IMR-90 (cell line): ENCODE results near the gene ZYX. TPM values are rescaled to one million over a fixed set of nuclear protein-coding genes. Genes with fewer than 3 reads are reported as not detected.
A peak's percentile ranks its signal among the peaks of the same experiment; 100 is the strongest.

ENCODE experiments used
- ATAC-seq: fragments of 200-7000 bp; cut with Tn5 transposase; 2 replicates; pipeline ENCODE4 v1.9.1; 2020; ENCODE audit warnings: low read depth, mild to moderate bottlenecking, moderate library complexity
- BruUV-seq: library from RNA; stranded (reverse); fragments of 400-500 nt; replicated peaks from 2 replicates; lab custom pipeline; 2021; lab: Mats Ljungman, UMichigan
- CTCF ChIA-PET: fragments of 300-600 bp; formaldehyde crosslinking; extraction: SDS; loops from one replicate; lab custom pipeline; 2021; ENCODE audit warnings: antibody characterized with exemption; lab: Yijun Ruan, JAX
- POLR2A ChIA-PET: fragments of 300-600 bp; sonication (Branson Sonifier 250); formaldehyde crosslinking; loops from one replicate; lab custom pipeline; 2022; ENCODE audit warnings: antibody characterized with exemption; ENCODE audit not compliant: unreplicated experiment; lab: Charles Lee
- DNase-seq: peaks from one replicate; pipeline ENCODE4 v3.0.0; 2013
- H2AFZ ChIP-seq: replicated peaks from 2 replicates; pipeline ENCODE3; 2013; ENCODE audit warnings: low read length, mild to moderate bottlenecking; ENCODE audit not compliant: poor library complexity
- H2AK5ac ChIP-seq: 2 replicates; pipeline ENCODE4 v1.6.1; 2013; ENCODE audit warnings: low read depth, low read length, inconsistent platforms
- H2AK9ac ChIP-seq: replicated peaks from 2 replicates; pipeline ENCODE3; 2013; ENCODE audit warnings: mild to moderate bottlenecking, low read depth, low read length, moderate library complexity; ENCODE audit not compliant: poor library complexity
- H2BK120ac ChIP-seq: 2 replicates; pipeline ENCODE4 v1.6.1; 2013; ENCODE audit warnings: low read depth, low read length, inconsistent platforms
- H2BK15ac ChIP-seq: 3 replicates; pipeline ENCODE4 v1.6.1; 2013; ENCODE audit warnings: low read depth, low read length, inconsistent platforms
- H2BK20ac ChIP-seq: 2 replicates; pipeline ENCODE4 v1.6.1; 2013; ENCODE audit warnings: low read depth, mild to moderate bottlenecking, inconsistent platforms, low read length, moderate library complexity
- H2BK5ac ChIP-seq: 2 replicates; pipeline ENCODE4 v1.6.1; 2013; ENCODE audit warnings: mild to moderate bottlenecking, low read depth, low read length, inconsistent platforms; ENCODE audit not compliant: poor library complexity, severe bottlenecking
- H3K14ac ChIP-seq: replicated peaks from 2 replicates; pipeline ENCODE4 v1.6.1; 2013; ENCODE audit warnings: low read depth, low read length, inconsistent platforms
- H3K18ac ChIP-seq: 2 replicates; pipeline ENCODE4 v1.6.1; 2013; ENCODE audit warnings: low read depth, low read length, control low read depth
- H3K23ac ChIP-seq: 2 replicates; pipeline ENCODE4 v1.6.1; 2013; ENCODE audit warnings: low read depth, low read length, inconsistent platforms
- H3K27ac ChIP-seq: 2 replicates; pipeline ENCODE4 v1.5.1; 2013; ENCODE audit warnings: mild to moderate bottlenecking, control low read depth, low read length; ENCODE audit not compliant: insufficient read depth
- H3K27me3 ChIP-seq: 2 replicates; pipeline ENCODE4 v1.6.1; 2013; ENCODE audit warnings: low read length; ENCODE audit not compliant: control insufficient read depth, insufficient read depth
- H3K36me3 ChIP-seq: 2 replicates; pipeline ENCODE4 v1.6.1; 2013; ENCODE audit warnings: low read length, mixed read lengths; ENCODE audit not compliant: control insufficient read depth, insufficient read depth
- H3K4ac ChIP-seq: 2 replicates; pipeline ENCODE4 v1.6.1; 2013; ENCODE audit warnings: low read depth, low read length, inconsistent platforms
- H3K4me1 ChIP-seq: 2 replicates; pipeline ENCODE4 v1.6.1; 2013; ENCODE audit warnings: low read length, mixed read lengths; ENCODE audit not compliant: control insufficient read depth, insufficient read depth
- H3K4me2 ChIP-seq: 2 replicates; pipeline ENCODE4 v1.6.1; 2013; ENCODE audit warnings: low read depth, mild to moderate bottlenecking, control low read depth, low read length, moderate library complexity
- H3K4me3 ChIP-seq: 2 replicates; pipeline ENCODE4 v1.5.1; 2013; ENCODE audit warnings: low read depth, mild to moderate bottlenecking, control low read depth, low read length, moderate library complexity; ENCODE audit not compliant: insufficient read depth
- H3K56ac ChIP-seq: 2 replicates; pipeline ENCODE4 v1.6.1; 2013; ENCODE audit warnings: low read length, inconsistent platforms; ENCODE audit not compliant: insufficient read depth; ENCODE audit errors: extremely low read depth
- H3K79me1 ChIP-seq, 2 experiments: 2 replicates each; pipeline ENCODE4 v1.6.1; 2013; ENCODE audit warnings: low read length in 2 of 2, inconsistent platforms in 1 of 2, low read depth in 1 of 2
- H3K9ac ChIP-seq: 2 replicates; pipeline ENCODE4 v1.6.1; 2013; ENCODE audit warnings: low read depth, low read length, control low read depth
- H3K9me1 ChIP-seq: 2 replicates; pipeline ENCODE4 v1.6.1; 2013; ENCODE audit warnings: low read length, inconsistent platforms; ENCODE audit not compliant: insufficient read depth
- H3K9me3 ChIP-seq: 2 replicates; pipeline ENCODE4 v1.6.1; 2013; ENCODE audit warnings: low read length; ENCODE audit not compliant: control insufficient read depth, insufficient read depth
- H4K20me1 ChIP-seq: 2 replicates; pipeline ENCODE4 v1.6.1; 2013; ENCODE audit warnings: low read length, inconsistent platforms; ENCODE audit not compliant: insufficient read depth
- H4K5ac ChIP-seq: 2 replicates; pipeline ENCODE4 v1.6.1; 2013; ENCODE audit warnings: mild to moderate bottlenecking, low read depth, low read length, control low read depth
- H4K8ac ChIP-seq, 2 experiments: 2 replicates each; pipeline ENCODE4 v1.6.1; 2013; ENCODE audit warnings: low read depth in 2 of 2, low read length in 2 of 2, control low read depth in 1 of 2, inconsistent platforms in 1 of 2
- H4K91ac ChIP-seq: 2 replicates; pipeline ENCODE4 v1.6.1; 2013; ENCODE audit warnings: low read depth, low read length, inconsistent platforms; ENCODE audit not compliant: insufficient read depth
- BHLHE40 ChIP-seq: fragments of 150-350 bp; IDR thresholded peaks from 2 replicates; pipeline ENCODE4 v1.6.1; 2016; ENCODE audit warnings: mild to moderate bottlenecking, low read depth, low read length
- CEBPB ChIP-seq: IDR thresholded peaks from 2 replicates; pipeline ENCODE4 v1.6.1; 2012; ENCODE audit warnings: low read depth, low read length, improper control_type of control experiment
- CHD1 ChIP-seq: IDR thresholded peaks from 2 replicates; pipeline ENCODE4 v1.6.1; 2012; ENCODE audit warnings: low read depth, low read length, improper control_type of control experiment
- FOS ChIP-seq: fragments of 150-350 bp; IDR thresholded peaks from 2 replicates; pipeline ENCODE4 v1.6.1; 2016; ENCODE audit warnings: low read depth, low read length
- MAFK ChIP-seq: IDR thresholded peaks from 2 replicates; pipeline ENCODE4 v1.6.1; 2012; ENCODE audit warnings: low read depth, low read length, improper control_type of control experiment
- MAZ ChIP-seq: IDR thresholded peaks from 2 replicates; pipeline ENCODE4 v1.6.1; 2012; ENCODE audit warnings: low read depth, mild to moderate bottlenecking, low read length, improper control_type of control experiment, moderate library complexity, borderline replicate concordance
- MXI1 ChIP-seq: IDR thresholded peaks from 2 replicates; pipeline ENCODE4 v1.6.1; 2012; ENCODE audit warnings: low read depth, mild to moderate bottlenecking, low read length, moderate library complexity, borderline replicate concordance
- NFE2L2 ChIP-seq: fragments of 150-350 bp; IDR thresholded peaks from 2 replicates; pipeline ENCODE4 v1.6.1; 2016; ENCODE audit warnings: low read depth, mild to moderate bottlenecking, low read length
- POLR2A ChIP-seq: IDR thresholded peaks from 2 replicates; pipeline ENCODE4 v1.6.1; 2012; ENCODE audit warnings: mild to moderate bottlenecking, low read depth, low read length
- RAD21 ChIP-seq: IDR thresholded peaks from 2 replicates; pipeline ENCODE4 v1.6.1; 2012; ENCODE audit warnings: low read length, improper control_type of control experiment
- RCOR1 ChIP-seq: IDR thresholded peaks from 2 replicates; pipeline ENCODE4 v1.6.1; 2012; ENCODE audit warnings: mild to moderate bottlenecking, low read length, improper control_type of control experiment; ENCODE audit not compliant: insufficient replicate concordance
- RFX5 ChIP-seq: IDR thresholded peaks from 2 replicates; pipeline ENCODE4 v1.8.0; 2012; ENCODE audit warnings: low read depth, mild to moderate bottlenecking, low read length, moderate library complexity
- SMC3 ChIP-seq: fragments of 150-350 bp; IDR thresholded peaks from 2 replicates; pipeline ENCODE4 v1.6.1; 2016; ENCODE audit warnings: low read depth, mild to moderate bottlenecking, antibody characterized with exemption, low read length, moderate library complexity
- USF2 ChIP-seq: fragments of 150-350 bp; IDR thresholded peaks from 2 replicates; pipeline ENCODE4 v1.6.1; 2017; ENCODE audit warnings: mild to moderate bottlenecking, antibody characterized with exemption, low read length, low read depth
- WGBS, 2 experiments: methylation state at CpG; one replicate each; pipeline versions ENCODE4 v1.1.5 to v1.1.7; 2013; ENCODE audit warnings: missing lambda C conversion rate in 2 of 2; ENCODE audit not compliant: insufficient read length in 1 of 2; ENCODE audit errors: extremely low coverage in 2 of 2; 5-methylcytosine and 5-hydroxymethylcytosine counted together
- dilution Hi-C: fragments of 300-500 bp; cut with HindIII; formaldehyde crosslinking; loops from one replicate; pipeline ENCODE4 v1.14.3; 2018; ENCODE audit warnings: low sequenced_read_pairs; ENCODE audit not compliant: unreplicated experiment
- in situ Hi-C: fragments of 300-500 bp; cut with MboI; formaldehyde crosslinking; loops from 3 replicates; pipeline ENCODE4 v1.14.3; 2019; ENCODE audit warnings: low sequenced_read_pairs, inconsistent platforms, mixed read lengths
- intact Hi-C: fragments of 100-400 bp; cut with micrococcal nuclease; formaldehyde crosslinking; loops from 2 replicates; pipeline ENCODE4 v1.10.0; 2022
- polyA plus RNA-seq, 3 experiments: library from polyadenylated mRNA; depleted of rRNA; stranded (reverse); fragments of >200 nt; gene quantifications; 2 replicates each; pipeline ENCODE4 v1.2.3, GENCODE V29; 2012; ENCODE audit warnings: low replicate concordance in 1 of 3
- total RNA-seq: library from RNA; depleted of rRNA; stranded (reverse); fragments of >200 nt; gene quantifications from 2 replicates; pipeline ENCODE4 v1.2.3, GENCODE V29; 2012
- TF ChIP-seq, protein P1 (sequence below): conservative IDR thresholded peaks from 2 replicates; pipeline ENCODE4 v1.5.1; 2012; ENCODE audit warnings: mild to moderate bottlenecking, low read depth, low read length, improper control_type of control experiment

Gene ZYX
- total and polyA plus RNA-seq, 2 of the 4 experiments (the other 2 are of a cell fraction), result 22.6 to 334 TPM

- peak overlapping the region; percentile 71; the same call in 1 of the 2 replicates for H3K23ac ChIP-seq
- H2AK5ac ChIP-seq, result no peak overlapping the region
- 46% methylated on average over 9 of the region's 19 CpGs; no CpG with 5 or more reads in 1 of the 2 experiments for WGBS, 2 experiments
- no peak overlapping the region for H4K91ac ChIP-seq
- no peaks in the 10 kb centered on the region for H3K79me1 ChIP-seq
- no peaks in the 10 kb centered on the region; the same call in 1 of the 2 replicates for H3K9me1 ChIP-seq
- BruUV-seq, result no TSS peak
- H3K4me2 ChIP-seq, result peak overlapping the region; percentile 7; the same call in 1 of the 2 replicates
- in situ Hi-C loops, result no loop called here
- peaks cover 40% of the 10 kb centered on the region for H3K27me3 ChIP-seq
- no peak overlapping the region for H3K18ac ChIP-seq
- H2BK20ac ChIP-seq, result no peak overlapping the region
- peak overlapping the region; percentile 44 for H2AK9ac ChIP-seq
- peaks cover 2% of the 10 kb centered on the region; the same call in 1 of the 2 replicates for H3K36me3 ChIP-seq
- ATAC-seq (no peak), DNase-seq (no peak)
- H3K4me3 ChIP-seq, result peak overlapping the region; percentile 84
- no peaks in the 10 kb centered on the region for H3K9me3 ChIP-seq
- POLR2A ChIA-PET, result no interaction called here
- peak overlapping the region; percentile 59 for H2AFZ ChIP-seq
- no peak overlapping the region for H2BK120ac ChIP-seq
- no peaks in the 10 kb centered on the region for H4K20me1 ChIP-seq
- no peak overlapping the region for H3K4ac ChIP-seq
- H4K5ac ChIP-seq, result no peak overlapping the region
- no peaks in the 10 kb centered on the region for H3K4me1 ChIP-seq
- no peak overlapping the region for H2BK5ac ChIP-seq
- dilution Hi-C loops, result no loop called here
- H2BK15ac ChIP-seq, result no peak overlapping the region
- no peak overlapping the region for H4K8ac ChIP-seq
- CTCF ChIA-PET, result interaction anchor here (0.6 kb wide), 1 partner anchor 17 kb away, joined by 5 read pairs; no protein-coding TSS in a partner anchor
- no peak overlapping the region for H3K27ac ChIP-seq
- no peak overlapping the region for H3K56ac ChIP-seq
- no peak overlapping the region for H3K9ac ChIP-seq
- H3K14ac ChIP-seq, result no peak overlapping the region
- intact Hi-C loops, result no loop called here
- TF ChIP-seq RFX5, result no peak
- TF ChIP-seq POLR2A, result no peak
- no peak for TF ChIP-seq SMC3
- TF ChIP-seq CHD1, result no peak
- TF ChIP-seq FOS, result no peak
- TF ChIP-seq NFE2L2, result no peak
- no peak for TF ChIP-seq BHLHE40
- TF ChIP-seq CEBPB, result no peak
- no peak for TF ChIP-seq RCOR1
- no peak for TF ChIP-seq MAZ
- TF ChIP-seq, protein P1, sequence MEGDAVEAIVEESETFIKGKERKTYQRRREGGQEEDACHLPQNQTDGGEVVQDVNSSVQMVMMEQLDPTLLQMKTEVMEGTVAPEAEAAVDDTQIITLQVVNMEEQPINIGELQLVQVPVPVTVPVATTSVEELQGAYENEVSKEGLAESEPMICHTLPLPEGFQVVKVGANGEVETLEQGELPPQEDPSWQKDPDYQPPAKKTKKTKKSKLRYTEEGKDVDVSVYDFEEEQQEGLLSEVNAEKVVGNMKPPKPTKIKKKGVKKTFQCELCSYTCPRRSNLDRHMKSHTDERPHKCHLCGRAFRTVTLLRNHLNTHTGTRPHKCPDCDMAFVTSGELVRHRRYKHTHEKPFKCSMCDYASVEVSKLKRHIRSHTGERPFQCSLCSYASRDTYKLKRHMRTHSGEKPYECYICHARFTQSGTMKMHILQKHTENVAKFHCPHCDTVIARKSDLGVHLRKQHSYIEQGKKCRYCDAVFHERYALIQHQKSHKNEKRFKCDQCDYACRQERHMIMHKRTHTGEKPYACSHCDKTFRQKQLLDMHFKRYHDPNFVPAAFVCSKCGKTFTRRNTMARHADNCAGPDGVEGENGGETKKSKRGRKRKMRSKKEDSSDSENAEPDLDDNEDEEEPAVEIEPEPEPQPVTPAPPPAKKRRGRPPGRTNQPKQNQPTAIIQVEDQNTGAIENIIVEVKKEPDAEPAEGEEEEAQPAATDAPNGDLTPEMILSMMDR, result no peak
- no peak for TF ChIP-seq MAFK
- no peak for TF ChIP-seq RAD21
- TF ChIP-seq USF2, result no peak
- no peak for TF ChIP-seq MXI1
Observed at GRCh38 chr7:143363016-143363937, 17.9 kb upstream of the ZYX start.
